Measurements from ENCODE around the gene CHDH.

CHDH gene

GRCh38 chr3:53823026-53823955 is 22.9 kb downstream of the CHDH start:
- no peak for DNase-seq

- DNase-seq: no peak
Measured at GRCh38 chr3:53822331-53822741, 23.9 kb downstream of the CHDH start.

GRCh38 chr3:53821631-53822121 is 24.5 kb downstream of the CHDH start:
- no peak for DNase-seq

- DNase-seq: no peak
Measured at GRCh38 chr3:53820756-53821580, 25.3 kb downstream of the CHDH start.

GRCh38 chr3:53820084-53820483 is 26.1 kb downstream of the CHDH start:
- DNase-seq: no peak

GRCh38 chr3:53819163-53819868 is 26.9 kb downstream of the CHDH start:
- no peak for DNase-seq

- no peak for DNase-seq
Measured at GRCh38 chr3:53818221-53819162, 27.7 kb downstream of the CHDH start.

GRCh38 chr3:53817809-53818208 is 28.4 kb downstream of the CHDH start:
- no peak for DNase-seq

GRCh38 chr3:53817211-53817610 is 29.0 kb downstream of the CHDH start:
- DNase-seq: no peak

GRCh38 chr3:53816425-53816824 is 29.8 kb downstream of the CHDH start:
- DNase-seq: no peak

- DNase-seq: no peak
Measured at GRCh38 chr3:53815651-53816050, 30.6 kb downstream of the CHDH start.

- no peak for DNase-seq
Measured at GRCh38 chr3:53815067-53815466, 31.2 kb downstream of the CHDH start.

- no peak for DNase-seq
Measured at GRCh38 chr3:53813876-53814275, 32.3 kb downstream of the CHDH start.

GRCh38 chr3:53813229-53813628 is 33.0 kb downstream of the CHDH start:
- no peak for DNase-seq

GRCh38 chr3:53812434-53812833 is 33.8 kb downstream of the CHDH start:
- DNase-seq: no peak

- DNase-seq: no peak
Measured at GRCh38 chr3:53811143-53811927, 34.9 kb downstream of the CHDH start.

GRCh38 chr3:53809764-53810400 is 36.3 kb downstream of the CHDH start:
- no peak for DNase-seq

- no peak for DNase-seq
Measured at GRCh38 chr3:53809267-53809666, 37.0 kb downstream of the CHDH start.

GRCh38 chr3:53808496-53808895 is 37.7 kb downstream of the CHDH start:
- no peak for DNase-seq

- DNase-seq: no peak
Measured at GRCh38 chr3:53807117-53807810, 39.0 kb downstream of the CHDH start.

All from activated gamma-delta T cell (primary cell).